ENCODE data around the gene C6orf47.
A peak's percentile ranks its signal among the peaks of the same experiment; 100 is the strongest.

Gene C6orf47

DNA sequence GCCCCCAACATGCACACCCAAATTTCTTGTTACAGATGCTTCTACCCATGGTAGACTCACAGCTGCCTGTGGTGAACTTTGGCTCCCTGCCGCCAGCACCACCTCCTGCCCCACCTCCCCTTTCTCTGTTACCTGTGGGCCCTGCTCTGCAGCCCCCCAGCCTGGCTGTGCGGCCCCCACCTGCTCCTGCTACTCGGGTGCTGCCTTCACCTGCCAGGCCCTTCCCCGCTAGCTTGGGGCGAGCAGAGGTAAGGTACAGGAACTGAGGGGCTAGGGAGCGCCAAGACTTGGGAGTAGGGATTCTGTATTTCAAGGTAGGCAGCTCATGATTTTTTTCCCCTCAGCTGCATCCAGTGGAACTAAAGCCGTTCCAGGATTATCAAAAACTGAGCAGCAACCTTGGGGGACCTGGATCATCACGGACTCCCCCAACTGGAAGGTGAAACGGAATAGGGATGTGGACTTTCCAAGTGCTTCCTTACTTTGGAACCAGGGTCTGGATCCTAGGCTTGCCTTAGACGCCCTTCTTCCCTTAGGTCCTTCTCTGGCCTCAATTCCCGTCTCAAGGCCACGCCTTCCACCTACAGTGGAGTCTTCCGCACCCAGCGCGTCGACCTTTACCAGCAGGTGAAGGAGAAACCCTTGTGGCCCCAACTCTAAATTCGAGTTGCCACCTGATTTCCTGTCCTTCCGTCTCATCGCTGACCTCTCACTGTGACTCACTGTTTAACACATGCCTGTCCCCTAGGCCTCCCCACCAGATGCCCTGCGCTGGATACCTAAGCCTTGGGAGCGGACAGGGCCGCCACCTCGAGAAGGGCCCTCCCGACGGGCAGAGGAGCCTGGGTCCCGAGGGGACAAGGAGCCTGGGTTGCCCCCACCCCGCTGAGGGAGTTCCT is 23.6 kb downstream of the C6orf47 start:
- DNase-seq = no peak

DNA sequence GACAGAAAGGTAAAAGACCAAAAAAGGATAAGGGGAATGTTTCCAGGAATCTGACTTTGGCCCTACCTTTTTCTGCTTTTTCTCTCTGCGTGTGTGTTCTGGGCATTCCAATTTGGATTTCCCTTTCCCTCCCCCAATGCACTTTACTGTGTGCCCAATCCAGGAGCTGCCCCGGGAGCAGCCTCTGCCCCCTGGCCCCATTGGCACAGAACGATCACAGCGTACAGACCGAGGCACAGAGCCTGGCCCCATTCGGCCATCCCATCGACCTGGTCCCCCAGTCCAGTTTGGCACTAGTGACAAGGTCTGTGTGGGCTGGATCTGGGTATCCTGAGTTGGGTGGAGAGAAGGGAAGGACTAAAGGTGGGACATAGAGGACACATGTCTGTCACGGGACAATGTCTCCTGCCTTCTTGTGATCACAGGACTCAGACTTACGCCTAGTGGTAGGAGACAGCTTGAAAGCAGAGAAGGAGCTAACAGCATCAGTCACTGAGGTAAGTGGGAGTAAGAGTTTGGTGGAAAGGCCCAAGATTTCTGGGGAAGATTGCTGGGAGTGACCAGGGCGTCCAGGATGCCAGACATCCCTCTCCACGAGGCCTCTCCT is 25.5 kb downstream of the C6orf47 start:
- DNase-seq = no peak

GRCh38 chr6:31634131-31634530 is 26.4 kb downstream of the C6orf47 start:
- no peak for DNase-seq

DNA sequence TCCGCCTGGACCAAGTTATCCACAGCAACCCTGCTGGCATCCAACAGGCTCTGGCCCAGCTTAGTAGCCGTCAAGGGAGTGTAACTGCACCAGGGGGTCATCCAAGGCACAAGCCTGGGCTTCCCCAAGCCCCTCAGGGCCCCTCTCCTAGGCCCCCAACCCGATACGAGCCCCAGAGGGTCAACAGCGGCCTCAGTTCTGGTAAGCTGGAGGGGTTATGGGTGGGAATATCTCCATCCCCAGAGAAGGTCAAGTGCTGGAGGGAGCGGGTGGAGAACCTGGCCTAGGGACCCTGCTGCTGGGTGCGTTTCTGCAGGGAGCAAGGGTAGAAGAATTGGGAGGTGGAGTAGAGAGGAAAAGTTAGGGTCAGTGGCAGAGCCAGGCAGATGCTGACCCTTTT is 27.1 kb downstream of the C6orf47 start:
- no peak for DNase-seq

DNA sequence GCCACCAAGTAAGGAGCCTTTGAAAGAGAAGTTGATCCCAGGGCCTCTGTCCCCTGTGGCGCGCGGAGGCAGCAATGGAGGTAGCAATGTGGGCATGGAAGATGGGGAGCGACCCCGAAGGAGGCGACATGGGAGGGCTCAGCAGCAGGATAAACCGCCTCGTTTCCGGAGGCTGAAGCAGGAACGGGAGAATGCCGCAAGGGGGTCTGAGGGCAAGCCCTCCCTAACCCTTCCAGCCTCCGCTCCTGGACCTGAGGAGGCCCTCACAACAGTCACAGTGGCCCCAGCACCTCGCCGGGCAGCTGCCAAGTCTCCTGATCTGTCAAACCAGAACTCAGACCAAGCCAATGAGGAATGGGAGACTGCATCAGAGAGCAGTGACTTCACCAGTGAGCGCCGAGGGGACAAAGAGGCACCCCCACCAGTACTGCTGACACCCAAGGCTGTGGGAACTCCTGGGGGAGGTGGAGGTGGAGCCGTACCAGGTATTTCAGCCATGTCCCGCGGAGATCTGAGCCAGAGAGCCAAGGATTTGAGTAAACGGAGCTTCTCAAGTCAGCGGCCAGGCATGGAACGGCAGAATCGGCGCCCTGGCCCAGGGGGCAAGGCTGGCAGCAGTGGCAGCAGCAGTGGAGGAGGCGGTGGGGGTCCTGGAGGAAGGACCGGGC is 28.2 kb downstream of the C6orf47 start:
- no peak for DNase-seq

DNA sequence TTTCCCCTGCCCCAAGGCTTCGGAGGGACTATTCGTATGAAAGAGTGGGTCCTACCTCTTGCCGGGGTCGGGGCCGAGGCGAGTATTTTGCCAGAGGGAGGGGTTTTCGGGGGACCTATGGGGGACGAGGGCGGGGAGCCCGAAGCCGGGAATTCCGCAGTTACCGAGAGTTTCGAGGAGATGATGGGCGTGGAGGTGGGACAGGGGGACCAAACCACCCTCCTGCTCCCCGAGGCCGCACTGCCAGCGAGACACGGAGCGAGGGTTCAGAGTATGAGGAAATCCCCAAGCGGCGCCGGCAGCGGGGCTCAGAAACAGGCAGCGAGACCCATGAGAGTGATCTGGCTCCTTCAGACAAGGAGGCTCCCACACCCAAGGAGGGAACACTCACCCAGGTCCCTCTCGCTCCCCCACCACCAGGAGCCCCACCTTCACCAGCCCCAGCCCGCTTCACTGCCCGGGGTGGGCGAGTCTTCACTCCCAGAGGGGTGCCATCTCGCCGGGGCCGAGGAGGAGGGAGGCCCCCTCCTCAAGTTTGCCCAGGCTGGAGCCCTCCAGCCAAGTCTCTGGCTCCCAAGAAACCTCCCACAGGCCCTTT is 28.8 kb downstream of the C6orf47 start:
- no peak for DNase-seq

GRCh38 chr6:31631209-31631608 is 29.4 kb downstream of the C6orf47 start:
- DNase-seq = no peak

DNA sequence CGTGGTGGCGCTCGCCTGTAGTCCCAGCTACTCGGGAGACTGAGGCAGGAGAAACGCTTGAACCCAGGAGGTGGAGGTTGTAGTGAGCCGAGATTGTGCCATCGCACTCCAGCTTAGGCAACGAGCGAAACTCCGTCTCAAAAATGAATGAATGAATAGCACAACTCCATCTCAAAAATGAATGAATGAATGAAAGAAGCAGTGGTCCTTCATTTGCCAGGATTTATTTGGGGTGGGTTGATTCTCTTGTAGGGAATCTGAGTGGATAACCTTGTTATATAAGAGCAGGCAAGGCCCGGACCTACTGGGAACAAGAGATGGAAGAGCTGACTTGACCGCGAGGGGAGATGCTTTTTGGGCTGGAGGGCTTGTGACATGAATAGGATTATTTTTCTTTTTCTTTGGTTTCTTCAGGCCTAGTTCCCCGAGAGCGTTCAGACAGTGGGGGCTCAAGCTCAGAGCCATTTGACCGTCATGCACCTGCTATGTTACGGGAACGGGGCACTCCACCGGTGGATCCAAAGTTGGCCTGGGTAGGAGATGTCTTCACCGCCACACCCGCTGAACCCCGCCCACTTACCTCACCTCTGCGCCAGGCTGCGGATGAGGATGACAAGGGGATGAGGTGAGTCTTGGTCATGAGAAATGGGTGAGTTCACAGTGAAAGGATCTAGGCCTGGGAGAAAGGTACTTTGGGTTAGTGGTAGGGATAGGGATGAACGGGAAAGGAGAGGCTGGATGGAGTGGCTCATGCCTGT is 30.2 kb downstream of the C6orf47 start:
- no peak for DNase-seq

GRCh38 chr6:31629014-31629413 is 31.6 kb downstream of the C6orf47 start:
- DNase-seq = no peak

DNA sequence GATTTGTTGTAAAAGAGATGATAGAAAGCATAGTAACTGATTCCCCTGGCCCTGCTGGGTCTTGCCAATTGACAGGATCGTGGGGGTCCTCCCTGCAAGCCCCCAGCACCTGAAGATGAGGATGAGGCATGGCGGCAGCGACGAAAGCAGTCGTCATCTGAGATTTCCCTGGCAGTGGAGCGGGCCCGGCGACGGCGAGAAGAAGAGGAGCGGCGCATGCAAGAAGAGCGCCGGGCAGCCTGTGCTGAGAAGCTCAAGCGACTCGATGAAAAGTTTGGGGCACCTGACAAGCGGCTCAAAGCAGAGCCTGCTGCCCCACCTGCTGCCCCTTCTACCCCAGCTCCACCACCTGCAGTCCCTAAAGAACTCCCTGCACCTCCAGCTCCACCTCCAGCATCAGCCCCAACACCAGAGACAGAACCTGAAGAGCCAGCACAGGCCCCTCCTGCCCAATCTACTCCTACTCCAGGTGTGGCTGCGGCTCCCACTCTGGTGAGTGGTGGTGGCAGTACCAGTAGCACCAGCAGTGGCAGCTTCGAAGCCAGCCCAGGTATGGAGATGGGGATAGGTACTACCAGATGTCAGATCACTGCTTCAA is 32.8 kb downstream of the C6orf47 start:
- no peak for DNase-seq

DNA sequence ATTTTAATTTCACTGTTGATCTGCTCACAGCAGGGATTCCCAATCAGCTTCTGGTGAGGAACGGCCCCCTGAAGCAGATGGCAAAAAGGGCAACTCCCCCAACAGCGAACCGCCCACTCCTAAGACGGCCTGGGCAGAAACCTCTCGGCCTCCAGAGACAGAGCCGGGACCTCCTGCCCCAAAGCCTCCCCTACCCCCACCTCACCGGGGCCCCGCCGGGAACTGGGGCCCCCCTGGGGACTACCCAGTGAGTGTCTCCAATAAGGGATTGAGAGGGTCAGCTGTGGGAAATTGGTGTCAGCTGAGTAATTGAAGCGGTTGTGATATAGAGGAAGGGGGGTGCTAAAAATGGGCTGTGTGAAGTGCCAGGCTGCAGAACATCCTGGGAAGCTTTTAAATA is 33.6 kb downstream of the C6orf47 start:
- no peak for DNase-seq

DNA sequence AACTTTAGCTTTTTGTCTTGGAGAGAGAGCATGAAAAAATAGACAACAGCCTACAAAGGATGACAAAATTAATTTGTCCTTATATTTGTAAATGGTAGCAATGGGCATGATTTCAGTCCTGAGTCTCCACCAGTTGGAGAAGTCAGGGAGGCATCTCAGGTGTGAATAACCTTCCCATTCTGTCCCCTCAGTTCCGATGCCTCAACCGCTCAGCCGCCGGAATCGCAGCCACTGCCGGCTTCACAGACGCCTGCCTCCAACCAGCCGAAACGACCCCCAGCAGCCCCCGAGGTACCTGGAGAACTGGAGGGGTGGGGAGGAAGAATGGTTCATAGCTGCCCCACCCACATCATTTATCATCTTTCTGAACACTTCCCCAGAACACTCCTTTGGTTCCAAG is 36.5 kb downstream of the C6orf47 start:
- no peak for DNase-seq

GRCh38 chr6:31622684-31623091 is 37.9 kb downstream of the C6orf47 start:
- no peak for DNase-seq

DNA sequence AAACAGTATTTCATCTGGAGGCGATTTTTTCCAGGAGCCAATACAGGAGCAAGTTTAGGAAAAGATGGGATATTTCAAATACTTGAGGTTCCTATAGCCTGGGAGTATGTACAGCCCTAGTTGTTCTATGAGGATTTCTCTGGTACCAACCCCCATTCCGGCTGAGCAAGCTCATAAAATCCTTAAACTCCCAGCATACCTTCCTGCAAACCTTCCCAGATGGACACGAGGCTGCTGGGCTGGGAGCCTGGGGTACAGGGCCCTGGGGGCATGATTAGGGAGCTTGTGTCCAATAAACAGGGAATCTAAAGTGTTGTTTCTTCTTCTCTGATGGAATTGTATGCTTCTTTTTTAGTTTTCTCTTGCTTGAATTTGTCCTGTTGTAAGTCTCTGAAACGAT is 38.6 kb downstream of the C6orf47 start:
- DNase-seq = no peak

GRCh38 chr6:31621320-31621939 is 39.1 kb downstream of the C6orf47 start:
- DNase-seq = no peak

DNA sequence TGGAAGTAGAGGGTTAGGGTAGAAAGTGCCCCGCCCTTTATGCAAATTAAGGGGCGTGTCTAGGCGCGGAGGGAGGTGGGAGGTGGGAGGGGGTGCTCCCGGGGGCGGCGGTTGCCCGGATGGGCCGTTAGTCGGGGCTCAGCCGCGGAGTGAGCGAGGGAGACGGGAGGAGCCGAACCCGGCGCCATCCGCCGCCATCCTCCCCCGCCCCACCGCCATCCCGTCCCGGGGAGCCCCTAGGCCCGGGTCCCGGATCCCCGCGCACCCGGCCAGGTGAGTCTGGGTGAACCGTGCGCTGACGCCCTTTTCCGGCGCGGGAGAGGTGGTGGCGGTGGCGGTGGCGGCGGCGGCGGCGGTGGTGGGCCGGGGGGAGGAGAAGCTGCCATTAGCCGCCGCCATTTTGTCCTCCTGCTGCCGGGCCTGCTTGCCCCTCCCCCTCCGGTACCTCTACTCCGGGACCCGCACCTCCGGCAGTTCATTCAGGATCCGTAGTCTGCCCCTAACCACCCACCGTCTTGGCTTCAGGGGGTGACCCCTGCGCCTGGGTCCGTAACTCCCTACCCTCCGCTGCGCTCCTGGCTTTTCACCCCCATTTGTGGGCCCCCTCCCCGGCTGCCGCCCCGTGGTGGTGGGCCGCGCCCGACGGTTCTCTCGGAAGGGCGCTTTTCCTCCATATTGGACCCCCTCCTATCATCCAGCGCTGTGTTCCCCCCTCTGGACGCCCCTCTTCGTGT is 39.8 kb downstream of the C6orf47 start, which contains the start of gene PRRC2A:
Gene PRRC2A, plus strand, starts transcription at position 130 of the 734 bp plus-strand sequence. CDS start 2,075 bp downstream, outside the sequence.
- peak; percentile 85 for DNase-seq

DNA sequence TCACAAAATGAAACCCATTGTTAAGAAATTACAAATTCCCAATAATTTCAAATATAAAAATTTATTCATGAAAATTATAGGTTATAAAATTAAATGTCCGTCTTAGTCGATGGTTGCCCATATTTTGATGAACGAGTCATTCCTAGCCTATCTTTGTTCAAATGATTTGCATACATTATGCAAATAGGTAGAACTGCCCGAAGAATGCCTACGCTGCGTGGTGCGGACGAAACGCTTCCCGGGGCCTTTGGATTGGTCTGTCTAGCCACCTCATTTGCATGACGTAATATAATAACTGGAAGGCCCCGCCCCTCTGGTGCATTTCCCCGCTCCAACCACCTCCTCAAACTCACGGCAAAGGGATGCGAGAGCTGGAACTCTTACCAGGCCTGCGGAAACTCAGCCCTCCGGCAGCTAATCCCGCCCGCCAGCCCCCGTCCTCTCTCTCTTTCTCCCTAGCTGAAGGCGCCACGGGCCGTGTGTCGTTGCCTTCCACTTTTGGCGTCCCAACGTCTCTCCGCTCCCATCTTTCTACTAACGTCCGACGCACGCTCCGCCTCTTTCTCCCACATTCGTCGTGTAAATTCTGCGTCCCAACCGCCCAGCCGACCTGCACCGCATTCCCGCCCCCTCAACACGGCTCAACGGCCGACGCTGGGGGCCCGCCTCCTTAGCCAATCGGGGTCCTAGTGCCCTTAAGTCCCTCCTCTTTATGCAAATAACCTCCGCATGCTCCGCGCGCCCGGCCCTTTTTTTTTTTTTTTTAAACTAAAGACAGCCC is 40.6 kb downstream of the C6orf47 start:
- peak; percentile 100 for DNase-seq

DNA sequence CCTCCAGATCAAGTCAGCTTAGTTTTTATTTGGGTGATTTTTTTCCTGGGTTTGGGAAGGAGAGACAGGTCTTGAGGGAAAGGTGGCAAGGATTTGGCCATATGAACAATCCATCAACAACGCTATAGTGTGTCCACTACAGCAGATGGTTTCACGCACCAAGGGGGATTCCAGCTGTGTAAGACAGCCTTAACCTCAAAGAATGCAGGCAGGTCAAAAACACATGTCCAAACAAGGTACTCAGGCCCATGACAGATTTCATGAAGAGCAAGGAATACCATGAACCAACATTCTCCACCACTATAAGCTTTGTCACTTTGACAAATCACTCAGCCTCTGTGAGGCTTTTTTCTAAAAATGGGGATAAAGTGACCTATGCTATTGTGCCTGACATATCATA is 43.6 kb downstream of the C6orf47 start:
- DNase-seq = no peak

- no peak for DNase-seq
These were observed 44.8 kb downstream of the C6orf47 start for GRCh38 chr6:31615748-31616147.
